IMR-90 (cell line): Measurements from ENCODE around the gene BRF1.

Experiments
- CTCF ChIP-seq: conservative IDR thresholded peaks from 2 replicates; pipeline ENCODE4 v1.5.1; 2012; ENCODE audit warnings: mild to moderate bottlenecking, low read depth, low read length, improper control_type of control experiment
- ELK1 ChIP-seq: fragments of 150-350 bp; IDR thresholded peaks from 2 replicates; pipeline ENCODE4 v1.6.1; 2016; ENCODE audit warnings: low read depth, mild to moderate bottlenecking, low read length, moderate library complexity, borderline replicate concordance
- FOS ChIP-seq: fragments of 150-350 bp; IDR thresholded peaks from 2 replicates; pipeline ENCODE4 v1.6.1; 2016; ENCODE audit warnings: low read depth, low read length
- NFE2L2 ChIP-seq: fragments of 150-350 bp; IDR thresholded peaks from 2 replicates; pipeline ENCODE4 v1.6.1; 2016; ENCODE audit warnings: low read depth, mild to moderate bottlenecking, low read length
- POLR2A ChIP-seq: IDR thresholded peaks from 2 replicates; pipeline ENCODE4 v1.6.1; 2012; ENCODE audit warnings: mild to moderate bottlenecking, low read depth, low read length
- RAD21 ChIP-seq: IDR thresholded peaks from 2 replicates; pipeline ENCODE4 v1.6.1; 2012; ENCODE audit warnings: low read length, improper control_type of control experiment
- RCOR1 ChIP-seq: IDR thresholded peaks from 2 replicates; pipeline ENCODE4 v1.6.1; 2012; ENCODE audit warnings: mild to moderate bottlenecking, low read length, improper control_type of control experiment; ENCODE audit not compliant: insufficient replicate concordance
- RFX5 ChIP-seq: IDR thresholded peaks from 2 replicates; pipeline ENCODE4 v1.8.0; 2012; ENCODE audit warnings: low read depth, mild to moderate bottlenecking, low read length, moderate library complexity
- SMC3 ChIP-seq: fragments of 150-350 bp; IDR thresholded peaks from 2 replicates; pipeline ENCODE4 v1.6.1; 2016; ENCODE audit warnings: low read depth, mild to moderate bottlenecking, antibody characterized with exemption, low read length, moderate library complexity
- TF ChIP-seq, protein P1 (sequence below): fragments of 150-350 bp; IDR thresholded peaks from 2 replicates; pipeline ENCODE4 v1.6.1; 2017; ENCODE audit warnings: mild to moderate bottlenecking, antibody characterized with exemption, low read length, low read depth

- TF ChIP-seq CTCF (0 out of 2 replicates have a peak, but pooled peaks have one; percentile 11), SMC3 (no peak), ELK1 (no peak), RCOR1 (no peak), NFE2L2 (no peak), RFX5 (no peak), POLR2A (no peak), RAD21 (no peak), FOS (no peak)
- TF ChIP-seq, protein P1, sequence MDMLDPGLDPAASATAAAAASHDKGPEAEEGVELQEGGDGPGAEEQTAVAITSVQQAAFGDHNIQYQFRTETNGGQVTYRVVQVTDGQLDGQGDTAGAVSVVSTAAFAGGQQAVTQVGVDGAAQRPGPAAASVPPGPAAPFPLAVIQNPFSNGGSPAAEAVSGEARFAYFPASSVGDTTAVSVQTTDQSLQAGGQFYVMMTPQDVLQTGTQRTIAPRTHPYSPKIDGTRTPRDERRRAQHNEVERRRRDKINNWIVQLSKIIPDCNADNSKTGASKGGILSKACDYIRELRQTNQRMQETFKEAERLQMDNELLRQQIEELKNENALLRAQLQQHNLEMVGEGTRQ, result no peak
These were observed 16.7 kb upstream of the BRF1 start for GRCh38 chr14:105317546-105317945.
